ENCODE data around the gene BAIAP3. TPM values are rescaled to one million over a fixed set of nuclear protein-coding genes. Genes with fewer than 3 reads are reported as not detected.

BAIAP3 gene
- polyA plus RNA-seq, 5 donors: 2.2 to 6.9 (median 4.2) TPM

- no peak for DNase-seq
These were observed 56.3 kb downstream of the BAIAP3 start for GRCh38 chr16:1389762-1390161.

- no peak for DNase-seq
These were observed 56.9 kb downstream of the BAIAP3 start for GRCh38 chr16:1390239-1390779.

- DNase-seq: no peak
These were observed 59.4 kb downstream of the BAIAP3 start for GRCh38 chr16:1392826-1393225.

- no peak for DNase-seq
These were observed 60.2 kb downstream of the BAIAP3 start for GRCh38 chr16:1393613-1394176.

DNA sequence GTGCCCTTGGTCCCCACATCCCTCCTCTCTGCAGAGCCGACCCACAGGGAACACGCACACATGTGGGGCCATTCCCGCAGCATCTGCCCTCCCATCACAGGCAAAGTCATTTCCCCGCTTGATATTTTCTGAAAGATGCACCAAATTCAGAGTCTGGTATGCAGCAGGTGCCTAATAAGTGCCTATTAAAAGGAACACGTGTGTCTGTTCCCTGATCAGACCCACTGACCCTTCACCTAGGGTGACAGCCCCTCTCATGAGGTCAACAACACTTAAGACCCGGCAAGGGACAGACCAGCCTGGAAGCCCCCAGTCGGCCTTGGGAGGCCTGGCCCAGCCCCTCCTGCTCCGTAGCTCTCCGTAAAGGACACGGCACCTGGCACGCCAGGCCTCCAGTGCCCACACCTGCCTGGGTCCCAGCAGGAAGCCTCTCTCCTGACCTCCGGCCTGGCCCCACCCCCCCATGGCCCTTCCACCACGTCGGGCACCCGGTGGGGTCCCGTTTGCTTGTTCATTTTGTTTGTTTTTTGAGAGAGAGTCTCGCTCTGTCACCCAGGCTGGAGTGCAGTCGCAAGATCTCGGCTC lies 61.0 kb downstream of the BAIAP3 start:
- no peak for DNase-seq

DNA sequence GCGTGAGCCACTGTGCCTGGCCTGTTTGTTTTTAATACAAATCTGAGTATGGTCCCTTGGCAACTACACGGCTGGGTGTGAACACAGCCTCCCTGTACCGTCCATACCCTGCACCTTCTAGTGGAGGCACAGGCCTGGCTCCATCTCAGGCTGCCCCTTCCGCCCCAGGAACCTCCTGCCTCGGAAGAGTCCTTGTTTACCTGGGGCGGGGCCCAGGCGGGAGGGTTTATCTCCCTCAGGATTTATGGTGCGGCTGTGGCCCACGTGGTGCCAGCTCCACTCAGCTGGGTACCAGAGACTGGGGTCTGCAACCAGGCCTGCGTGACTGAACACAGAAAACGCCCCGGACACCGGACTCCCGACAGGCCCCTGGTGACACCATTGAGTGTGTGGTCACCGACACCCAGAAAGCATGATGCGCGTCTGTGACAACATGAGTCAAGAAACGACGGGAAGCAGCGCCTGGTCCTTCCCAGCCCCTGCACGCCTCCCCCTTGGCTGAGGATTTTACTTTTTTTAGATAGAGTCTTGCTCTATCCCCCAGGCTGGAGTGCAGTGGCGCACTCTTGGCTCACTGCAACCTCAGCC lies 62.1 kb downstream of the BAIAP3 start:
- no peak for DNase-seq

GRCh38 chr16:1397779-1398178 lies 64.3 kb downstream of the BAIAP3 start:
- DNase-seq: no peak

DNA sequence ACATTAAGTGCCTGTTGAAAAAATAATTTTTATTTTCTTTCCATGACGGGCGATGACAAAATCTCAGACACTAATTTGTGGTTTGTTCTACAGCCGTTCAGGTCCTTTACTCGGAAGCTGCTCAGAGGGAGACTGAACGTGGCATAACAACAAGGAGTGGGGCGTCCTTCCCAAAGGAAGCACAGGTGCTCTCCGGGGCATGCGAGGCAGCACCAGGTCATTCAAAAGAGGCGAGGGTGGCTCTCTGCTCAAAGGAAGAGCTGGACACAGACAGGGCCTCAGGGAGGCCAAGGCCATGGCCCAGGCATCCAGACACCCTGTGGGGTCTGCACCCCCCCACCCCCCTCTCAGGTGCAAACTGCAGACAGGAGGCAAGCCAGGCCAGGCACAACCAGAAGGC lies 64.9 kb downstream of the BAIAP3 start:
- no peak for DNase-seq

Other genes with a start within 250 kb of the BAIAP3 start
- gene C1QTNF8, start 237.4 kb upstream of the BAIAP3 start, polyA plus RNA-seq (ENCODE audit: insufficient read depth in 1 of 5, insufficient read length in 5 of 5, low replicate concordance in 1 of 5): under 1 TPM in 4 of 5 donors, not detected in 1; 0.06 to 0.26 (median 0.24) TPM
- 1 to 10 TPM; 3.1 to 9.3 (median 4.7) TPM for gene CACNA1H, start 180.5 kb upstream of the BAIAP3 start, polyA plus RNA-seq (ENCODE audit: insufficient read depth in 1 of 5, insufficient read length in 5 of 5, low replicate concordance in 1 of 5)
- under 1 TPM in 4 of 5 donors, not detected in 1; 0.29 to 0.60 (median 0.37) TPM for gene TPSG1, start 108.4 kb upstream of the BAIAP3 start, polyA plus RNA-seq (ENCODE audit: insufficient read depth in 1 of 5, insufficient read length in 5 of 5, low replicate concordance in 1 of 5)
- gene TPSB2, start 103.5 kb upstream of the BAIAP3 start, polyA plus RNA-seq (ENCODE audit: insufficient read depth in 1 of 5, insufficient read length in 5 of 5, low replicate concordance in 1 of 5): under 1 TPM in 3 of 5 donors, not detected in 2; 0.13 to 0.19 (median 0.19) TPM
- under 1 TPM in 1 of 5 donors, not detected in 4; 0.27 TPM for gene TPSAB1, start 92.9 kb upstream of the BAIAP3 start, polyA plus RNA-seq (ENCODE audit: insufficient read depth in 1 of 5, insufficient read length in 5 of 5, low replicate concordance in 1 of 5)
- gene TPSD1, start 77.6 kb upstream of the BAIAP3 start, polyA plus RNA-seq (ENCODE audit: insufficient read depth in 1 of 5, insufficient read length in 5 of 5, low replicate concordance in 1 of 5): under 1 TPM in 1 of 5 donors, not detected in 4; 0.15 TPM
- 100 to 1,000 TPM; 148 to 169 (median 160) TPM for gene UBE2I, start 24.0 kb upstream of the BAIAP3 start, polyA plus RNA-seq (ENCODE audit: insufficient read depth in 1 of 5, insufficient read length in 5 of 5, low replicate concordance in 1 of 5)
- gene TSR3, start 18.2 kb downstream of the BAIAP3 start, polyA plus RNA-seq (ENCODE audit: insufficient read depth in 1 of 5, insufficient read length in 5 of 5, low replicate concordance in 1 of 5): 10 to 100 TPM; 30.4 to 68.5 (median 42.7) TPM
- 10 to 100 TPM; 28.2 to 56.6 (median 45.1) TPM for gene GNPTG, start 18.3 kb downstream of the BAIAP3 start, polyA plus RNA-seq (ENCODE audit: insufficient read depth in 1 of 5, insufficient read length in 5 of 5, low replicate concordance in 1 of 5)
- 10 to 100 TPM; 16.5 to 25.1 (median 19.0) TPM for gene UNKL, start 81.1 kb downstream of the BAIAP3 start, polyA plus RNA-seq (ENCODE audit: insufficient read depth in 1 of 5, insufficient read length in 5 of 5, low replicate concordance in 1 of 5)
- 10 to 100 TPM; 10.7 to 16.2 (median 12.1) TPM for gene UQCC4, start 87.1 kb downstream of the BAIAP3 start, polyA plus RNA-seq (ENCODE audit: insufficient read depth in 1 of 5, insufficient read length in 5 of 5, low replicate concordance in 1 of 5)
- 1 to 10 TPM in 4 of 5 donors, under 1 TPM in 1; 0.81 to 3.6 (median 3.2) TPM for gene PERCC1, start 97.4 kb downstream of the BAIAP3 start, polyA plus RNA-seq (ENCODE audit: insufficient read depth in 1 of 5, insufficient read length in 5 of 5, low replicate concordance in 1 of 5)
- gene CCDC154, start 110.9 kb downstream of the BAIAP3 start, polyA plus RNA-seq (ENCODE audit: insufficient read depth in 1 of 5, insufficient read length in 5 of 5, low replicate concordance in 1 of 5): 1 to 10 TPM; 4.0 to 10.0 (median 9.4) TPM
- 10 to 100 TPM; 21.5 to 42.1 (median 28.5) TPM for gene CLCN7, start 141.4 kb downstream of the BAIAP3 start, polyA plus RNA-seq (ENCODE audit: insufficient read depth in 1 of 5, insufficient read length in 5 of 5, low replicate concordance in 1 of 5)
- under 1 TPM in 2 of 5 donors, not detected in 3; 0.15 to 0.18 TPM for gene PTX4, start 155.3 kb downstream of the BAIAP3 start, polyA plus RNA-seq (ENCODE audit: insufficient read depth in 1 of 5, insufficient read length in 5 of 5, low replicate concordance in 1 of 5)
- gene TELO2, start 159.7 kb downstream of the BAIAP3 start, polyA plus RNA-seq (ENCODE audit: insufficient read depth in 1 of 5, insufficient read length in 5 of 5, low replicate concordance in 1 of 5): 10 to 100 TPM; 18.0 to 51.4 (median 35.5) TPM
- 10 to 100 TPM; 15.3 to 25.1 (median 17.9) TPM for gene TMEM204, start 200.0 kb downstream of the BAIAP3 start, polyA plus RNA-seq (ENCODE audit: insufficient read depth in 1 of 5, insufficient read length in 5 of 5, low replicate concordance in 1 of 5)